ENCODE measurements around the gene DISC1.

- TF ChIP-seq FOXM1 (IDR thresholded peaks at IDR 0.05; ENCODE audit: borderline replicate concordance) = no peak
- TF ChIP-seq ELF4 (IDR thresholded peaks at IDR 0.05) = no peak
- TF ChIP-seq SUZ12 (IDR thresholded peaks at IDR 0.05) = no peak
- no peak for TF ChIP-seq LEF1 (IDR thresholded peaks at IDR 0.05; ENCODE audit: borderline replicate concordance)
- no peak for TF ChIP-seq SP1 (IDR thresholded peaks at IDR 0.05)
- TF ChIP-seq ZNF384 (IDR thresholded peaks at IDR 0.05) = no peak
- no peak for TF ChIP-seq BHLHE40 (IDR thresholded peaks at IDR 0.05; ENCODE audit: borderline replicate concordance)
- TF ChIP-seq FOXK2 (IDR thresholded peaks at IDR 0.05) = no peak
- no peak for TF ChIP-seq L3MBTL2 (conservative IDR thresholded peaks at IDR 0.05)
These were observed 261.3 kb downstream of the DISC1 start for GRCh38 chr1:231887866-231888265.
